C4-2B (cell line): ENCODE data around the gene ZNF652.

Source experiments
- ZFX ChIP-seq: fragments of 450-650 bp; IDR thresholded peaks from 2 replicates; pipeline ENCODE4 v1.6.1; 2017
- TF ChIP-seq, protein P1 (sequence below): fragments of 450-650 bp; conservative IDR thresholded peaks from 2 replicates; pipeline ENCODE4 v1.5.1; 2017; ENCODE audit warnings: mild to moderate bottlenecking

DNA sequence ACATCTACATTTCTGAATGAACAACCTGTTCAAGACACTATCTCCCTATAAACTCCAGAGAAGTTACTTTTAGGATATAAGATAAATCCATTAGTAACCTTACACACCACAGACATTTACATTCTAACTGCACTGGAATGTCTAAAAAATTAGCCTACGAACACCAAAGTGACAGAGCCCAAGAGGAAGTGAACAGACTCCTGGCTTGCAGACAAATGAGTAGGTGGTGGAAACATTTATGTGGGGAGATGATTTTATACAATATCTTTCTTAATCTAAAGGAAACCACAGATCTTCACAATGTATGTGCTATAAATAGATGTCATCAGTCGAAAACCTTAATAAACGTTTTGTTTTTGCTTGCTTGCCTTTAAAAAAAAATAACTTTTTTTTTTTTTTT, 18.8 kb downstream of the ZNF652 start:
- TF ChIP-seq, protein P1, sequence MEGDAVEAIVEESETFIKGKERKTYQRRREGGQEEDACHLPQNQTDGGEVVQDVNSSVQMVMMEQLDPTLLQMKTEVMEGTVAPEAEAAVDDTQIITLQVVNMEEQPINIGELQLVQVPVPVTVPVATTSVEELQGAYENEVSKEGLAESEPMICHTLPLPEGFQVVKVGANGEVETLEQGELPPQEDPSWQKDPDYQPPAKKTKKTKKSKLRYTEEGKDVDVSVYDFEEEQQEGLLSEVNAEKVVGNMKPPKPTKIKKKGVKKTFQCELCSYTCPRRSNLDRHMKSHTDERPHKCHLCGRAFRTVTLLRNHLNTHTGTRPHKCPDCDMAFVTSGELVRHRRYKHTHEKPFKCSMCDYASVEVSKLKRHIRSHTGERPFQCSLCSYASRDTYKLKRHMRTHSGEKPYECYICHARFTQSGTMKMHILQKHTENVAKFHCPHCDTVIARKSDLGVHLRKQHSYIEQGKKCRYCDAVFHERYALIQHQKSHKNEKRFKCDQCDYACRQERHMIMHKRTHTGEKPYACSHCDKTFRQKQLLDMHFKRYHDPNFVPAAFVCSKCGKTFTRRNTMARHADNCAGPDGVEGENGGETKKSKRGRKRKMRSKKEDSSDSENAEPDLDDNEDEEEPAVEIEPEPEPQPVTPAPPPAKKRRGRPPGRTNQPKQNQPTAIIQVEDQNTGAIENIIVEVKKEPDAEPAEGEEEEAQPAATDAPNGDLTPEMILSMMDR = no peak
- TF ChIP-seq ZFX = no peak
